Panc1 (cell line): ENCODE data around the gene TOGARAM2. TPM values are rescaled to one million over a fixed set of nuclear protein-coding genes. Genes with fewer than 3 reads are reported as not detected.

Experiments
- ATAC-seq: fragments of 200-7000 bp; cut with Tn5 transposase; 2 replicates; pipeline ENCODE4 v1.9.1; 2020; ENCODE audit warnings: mild to moderate bottlenecking, moderate library complexity
- BruUV-seq: library from RNA; stranded (reverse); fragments of 400-500 nt; replicated peaks from 2 replicates; lab custom pipeline; 2021; lab: Mats Ljungman, UMichigan
- CTCF ChIA-PET: fragments of 300-600 bp; sonication (Branson Sonifier 250); formaldehyde crosslinking; loops from one replicate; lab custom pipeline; 2022; ENCODE audit warnings: antibody characterized with exemption; lab: Charles Lee
- POLR2A ChIA-PET: fragments of 300-600 bp; sonication (Branson Sonifier 250); formaldehyde crosslinking; loops from one replicate; lab custom pipeline; 2022; ENCODE audit warnings: antibody characterized with exemption; lab: Charles Lee
- DNase-seq: peaks from one replicate; pipeline ENCODE4 v3.0.0-alpha.2; 2010; ENCODE audit warnings: low read depth, low spot score
- H3K27ac ChIP-seq: 2 replicates; pipeline ENCODE4 v1.5.1; 2011; ENCODE audit warnings: mild to moderate bottlenecking, low read length, inconsistent platforms
- H3K27me3 ChIP-seq: fragments of 200-500 bp; sonication (Bioruptor generic); 2 replicates; pipeline ENCODE4 v1.6.0; 2014; ENCODE audit warnings: low read length, inconsistent platforms; ENCODE audit not compliant: control insufficient read depth, insufficient read depth
- H3K36me3 ChIP-seq: fragments of 200-500 bp; sonication (Bioruptor generic); 2 replicates; pipeline ENCODE4 v1.5.1; 2014; ENCODE audit warnings: inconsistent platforms, mild to moderate bottlenecking, low read length, moderate library complexity; ENCODE audit not compliant: control insufficient read depth, insufficient read depth
- H3K4me1 ChIP-seq: 2 replicates; pipeline ENCODE4 v1.5.1; 2011; ENCODE audit warnings: inconsistent platforms, mild to moderate bottlenecking, low read length, moderate library complexity; ENCODE audit not compliant: control insufficient read depth, insufficient read depth
- H3K4me3 ChIP-seq, 2 experiments: 2 replicates each; pipeline ENCODE4 v1.5.1; 2011 to 2012; ENCODE audit warnings: low read depth in 2 of 2, low read length in 2 of 2, mild to moderate bottlenecking in 2 of 2, inconsistent platforms in 1 of 2, moderate library complexity in 1 of 2
- H3K9me3 ChIP-seq: fragments of 200-500 bp; sonication (Bioruptor generic); 2 replicates; pipeline ENCODE4 v1.5.1; 2014; ENCODE audit warnings: low read depth, mild to moderate bottlenecking, inconsistent platforms, low read length, moderate library complexity; ENCODE audit not compliant: control insufficient read depth, insufficient read depth
- POLR2AphosphoS5 ChIP-seq: IDR thresholded peaks from 2 replicates; pipeline ENCODE4 v1.6.1; 2012; ENCODE audit warnings: mild to moderate bottlenecking, low read depth, low read length, moderate library complexity
- SIN3A ChIP-seq: IDR thresholded peaks from 2 replicates; pipeline ENCODE4 v1.6.1; 2012; ENCODE audit warnings: low read depth, mild to moderate bottlenecking, low read length, moderate library complexity, borderline replicate concordance; ENCODE audit not compliant: insufficient read depth
- TCF7L2 ChIP-seq: IDR thresholded peaks from 2 replicates; pipeline ENCODE4 v1.6.1; 2011; ENCODE audit warnings: mild to moderate bottlenecking, low read depth, low read length, inconsistent platforms
- in situ Hi-C: cut with HindIII; loops from 2 replicates; pipeline ENCODE4 v1.10.0; 2016; ENCODE audit warnings: low sequenced_read_pairs, low pct_unique_long_range_greater_than_20kb
- intact Hi-C: fragments of 100-400 bp; cut with micrococcal nuclease; formaldehyde crosslinking; loops from one replicate; pipeline ENCODE4 v1.10.0; 2022; ENCODE audit not compliant: unreplicated experiment
- total RNA-seq: library from RNA; stranded (reverse); gene quantifications from one replicate; pipeline ENCODE4 v1.2.1, GENCODE V29; 2021; ENCODE audit not compliant: unreplicated experiment
- TF ChIP-seq, protein P1 (sequence below): fragments of 450-650 bp; IDR thresholded peaks from 2 replicates; pipeline ENCODE4 v1.5.1; 2017; ENCODE audit warnings: mild to moderate bottlenecking
- TF ChIP-seq, protein P2 (sequence below), 2 experiments: IDR thresholded peaks; 2 replicates each; pipeline ENCODE4 v1.6.1; 2011 to 2012; ENCODE audit warnings: low read depth in 2 of 2, control low read depth in 1 of 2, low read length in 1 of 2, mild to moderate bottlenecking in 1 of 2, moderate library complexity in 1 of 2; ENCODE audit not compliant: insufficient read depth in 1 of 2

Gene TOGARAM2
- total RNA-seq, 1 experiment from 2014 or later: 0.44 TPM

DNA sequence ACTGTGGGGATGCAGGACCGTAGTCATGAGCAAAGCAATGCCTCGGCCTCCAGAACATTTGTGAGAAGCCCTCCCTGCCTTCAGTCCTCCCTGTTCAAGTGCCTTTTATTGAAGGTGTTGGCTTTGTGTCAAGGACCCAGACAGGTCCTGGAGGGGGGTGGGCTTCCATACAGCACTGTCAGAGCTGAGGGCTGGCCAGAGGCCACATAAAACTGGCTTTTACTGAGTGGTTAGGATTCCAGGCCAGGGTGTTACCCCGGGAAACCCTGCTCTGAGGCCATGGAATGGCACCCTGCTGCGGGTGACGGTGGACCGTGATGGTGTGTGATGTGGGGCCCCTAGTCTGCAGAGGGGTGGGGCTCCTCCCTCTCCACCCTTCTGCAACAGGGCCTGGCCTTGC lies 41.6 kb downstream of the TOGARAM2 start:
- POLR2A ChIA-PET: no interaction called here
- Histone ChIP-seq H3K27ac (no peak overlapping the region), H3K36me3 (no peaks in the 10 kb centered on the region), H3K27me3 (no peaks in the 10 kb centered on the region), H3K4me1 (no peaks in the 10 kb centered on the region), H3K9me3 (no peaks in the 10 kb centered on the region), H3K4me3 (no peak overlapping the region)
- in situ Hi-C loops (no loop called here), intact Hi-C loops (no loop called here)
- CTCF ChIA-PET: no interaction called here
- DNase-seq (no peak), ATAC-seq (no peak; the same call in 1 of the 2 replicates)
- BruUV-seq: no TSS peak
- TF ChIP-seq, protein P1, sequence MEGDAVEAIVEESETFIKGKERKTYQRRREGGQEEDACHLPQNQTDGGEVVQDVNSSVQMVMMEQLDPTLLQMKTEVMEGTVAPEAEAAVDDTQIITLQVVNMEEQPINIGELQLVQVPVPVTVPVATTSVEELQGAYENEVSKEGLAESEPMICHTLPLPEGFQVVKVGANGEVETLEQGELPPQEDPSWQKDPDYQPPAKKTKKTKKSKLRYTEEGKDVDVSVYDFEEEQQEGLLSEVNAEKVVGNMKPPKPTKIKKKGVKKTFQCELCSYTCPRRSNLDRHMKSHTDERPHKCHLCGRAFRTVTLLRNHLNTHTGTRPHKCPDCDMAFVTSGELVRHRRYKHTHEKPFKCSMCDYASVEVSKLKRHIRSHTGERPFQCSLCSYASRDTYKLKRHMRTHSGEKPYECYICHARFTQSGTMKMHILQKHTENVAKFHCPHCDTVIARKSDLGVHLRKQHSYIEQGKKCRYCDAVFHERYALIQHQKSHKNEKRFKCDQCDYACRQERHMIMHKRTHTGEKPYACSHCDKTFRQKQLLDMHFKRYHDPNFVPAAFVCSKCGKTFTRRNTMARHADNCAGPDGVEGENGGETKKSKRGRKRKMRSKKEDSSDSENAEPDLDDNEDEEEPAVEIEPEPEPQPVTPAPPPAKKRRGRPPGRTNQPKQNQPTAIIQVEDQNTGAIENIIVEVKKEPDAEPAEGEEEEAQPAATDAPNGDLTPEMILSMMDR: no peak
- TF ChIP-seq SIN3A: no peak
- no peak for TF ChIP-seq POLR2AphosphoS5
- TF ChIP-seq, protein P2, sequence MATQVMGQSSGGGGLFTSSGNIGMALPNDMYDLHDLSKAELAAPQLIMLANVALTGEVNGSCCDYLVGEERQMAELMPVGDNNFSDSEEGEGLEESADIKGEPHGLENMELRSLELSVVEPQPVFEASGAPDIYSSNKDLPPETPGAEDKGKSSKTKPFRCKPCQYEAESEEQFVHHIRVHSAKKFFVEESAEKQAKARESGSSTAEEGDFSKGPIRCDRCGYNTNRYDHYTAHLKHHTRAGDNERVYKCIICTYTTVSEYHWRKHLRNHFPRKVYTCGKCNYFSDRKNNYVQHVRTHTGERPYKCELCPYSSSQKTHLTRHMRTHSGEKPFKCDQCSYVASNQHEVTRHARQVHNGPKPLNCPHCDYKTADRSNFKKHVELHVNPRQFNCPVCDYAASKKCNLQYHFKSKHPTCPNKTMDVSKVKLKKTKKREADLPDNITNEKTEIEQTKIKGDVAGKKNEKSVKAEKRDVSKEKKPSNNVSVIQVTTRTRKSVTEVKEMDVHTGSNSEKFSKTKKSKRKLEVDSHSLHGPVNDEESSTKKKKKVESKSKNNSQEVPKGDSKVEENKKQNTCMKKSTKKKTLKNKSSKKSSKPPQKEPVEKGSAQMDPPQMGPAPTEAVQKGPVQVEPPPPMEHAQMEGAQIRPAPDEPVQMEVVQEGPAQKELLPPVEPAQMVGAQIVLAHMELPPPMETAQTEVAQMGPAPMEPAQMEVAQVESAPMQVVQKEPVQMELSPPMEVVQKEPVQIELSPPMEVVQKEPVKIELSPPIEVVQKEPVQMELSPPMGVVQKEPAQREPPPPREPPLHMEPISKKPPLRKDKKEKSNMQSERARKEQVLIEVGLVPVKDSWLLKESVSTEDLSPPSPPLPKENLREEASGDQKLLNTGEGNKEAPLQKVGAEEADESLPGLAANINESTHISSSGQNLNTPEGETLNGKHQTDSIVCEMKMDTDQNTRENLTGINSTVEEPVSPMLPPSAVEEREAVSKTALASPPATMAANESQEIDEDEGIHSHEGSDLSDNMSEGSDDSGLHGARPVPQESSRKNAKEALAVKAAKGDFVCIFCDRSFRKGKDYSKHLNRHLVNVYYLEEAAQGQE (IDR thresholded peaks at IDR 0.05; ENCODE audit: insufficient read depth in 1 of 2, low read depth in 2 of 2, low read length in 1 of 2): no peak
- no peak for TF ChIP-seq TCF7L2

DNA sequence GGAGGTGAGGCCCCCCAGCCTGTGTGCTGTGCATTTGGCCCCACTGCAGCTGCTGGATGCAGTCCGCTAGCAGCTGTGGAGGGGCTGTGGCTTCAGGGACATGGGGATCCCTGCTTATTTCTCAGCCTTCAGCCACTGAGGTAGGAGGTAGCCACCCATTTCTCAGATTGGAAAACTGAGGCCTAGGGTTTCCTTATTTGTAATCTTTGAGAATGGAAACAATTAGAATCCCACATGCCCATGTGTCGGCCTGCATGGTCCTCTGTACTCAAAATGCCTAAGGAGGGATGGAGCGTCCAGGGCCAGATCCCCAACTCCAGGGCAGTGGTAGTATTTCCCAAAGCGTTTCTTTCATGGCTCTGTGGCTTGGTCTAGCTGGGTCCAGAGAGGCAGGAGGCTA lies 42.1 kb downstream of the TOGARAM2 start:
- no peak overlapping the region for H3K27ac ChIP-seq
- no peaks in the 10 kb centered on the region for H3K36me3 ChIP-seq
- ATAC-seq: no peak
- BruUV-seq: no TSS peak
- no peaks in the 10 kb centered on the region for H3K4me1 ChIP-seq
- ChIA-PET CTCF (no interaction called here), POLR2A (no interaction called here)
- in situ Hi-C loops: no loop called here
- no peaks in the 10 kb centered on the region for H3K27me3 ChIP-seq
- H3K9me3 ChIP-seq: no peaks in the 10 kb centered on the region
- intact Hi-C loops: no loop called here
- TF ChIP-seq, protein P2 (IDR thresholded peaks at IDR 0.05; ENCODE audit: insufficient read depth in 1 of 2, low read depth in 2 of 2, low read length in 1 of 2): no peak
- TF ChIP-seq SIN3A: no peak
- H3K4me3 ChIP-seq: no peak overlapping the region
- no peak for DNase-seq
